Aortic smooth muscle cell (primary cell): ENCODE data around the gene GPR152. TPM values are rescaled to one million over a fixed set of nuclear protein-coding genes. Genes with fewer than 3 reads are reported as not detected.

Experiments used
- total RNA-seq: library from RNA; depleted of rRNA; stranded (reverse); fragments of >200 nt; gene quantifications from 2 replicates; pipeline ENCODE4 v1.2.3, GENCODE V29; 2014

Gene GPR152
- total RNA-seq = not detected in 2 replicates

GRCh38 chr11:67452141-67452952 is at the start of gene GPR152:
Gene GPR152 (minus strand): TSS chr11:67452729. CDS start chr11:67452724, 5 bp downstream.

GRCh38 chr11:67482827-67483798 is 30.6 kb upstream of the GPR152 start, which contains the start of gene AIP:
Gene AIP (plus strand): TSS chr11:67483026. CDS start chr11:67483159, 133 bp downstream.

GRCh38 chr11:67468759-67469507 is 16.4 kb upstream of the GPR152 start, which contains the start of gene TMEM134:
Gene TMEM134 (minus strand): TSS chr11:67469251. CDS start chr11:67469192, 59 bp downstream.

GRCh38 chr11:67455054-67455453 is 2.5 kb upstream of the GPR152 start, which contains the start of gene CABP4:
Gene CABP4 (plus strand): TSS chr11:67455354. CDS start chr11:67455424, 70 bp downstream.

GRCh38 chr11:67437082-67437808 is 15.3 kb downstream of the GPR152 start, which contains the start of gene PTPRCAP:
Gene PTPRCAP (minus strand): TSS chr11:67437682. CDS start chr11:67437619, 63 bp downstream.

GRCh38 chr11:67428052-67429001 is 24.2 kb downstream of the GPR152 start, which contains the start of gene RPS6KB2:
Gene RPS6KB2 (plus strand): TSS chr11:67428494. CDS start chr11:67428546, 52 bp downstream.

GRCh38 chr11:67415501-67416304 is 36.8 kb downstream of the GPR152 start, which contains the start of gene CARNS1:
Gene CARNS1 (plus strand): TSS chr11:67415678. CDS start chr11:67416200, 522 bp downstream.

GRCh38 chr11:67401495-67402191 is 50.9 kb downstream of the GPR152 start, which contains the start of gene PPP1CA:
Gene PPP1CA (minus strand): TSS chr11:67401858. CDS start chr11:67401782, 76 bp downstream.

Other genes with a start within 250 kb of the GPR152 start
- 26.0 and 31.7 TPM in 2 replicates for gene GRK2, start 186.3 kb downstream of the GPR152 start, total RNA-seq
- gene ANKRD13D, start 163.4 kb downstream of the GPR152 start, total RNA-seq = 46.2 and 58.3 TPM in 2 replicates
- gene SSH3, start 149.2 kb downstream of the GPR152 start, total RNA-seq = 8.9 and 11.1 TPM in 2 replicates
- 38.7 and 39.3 TPM in 2 replicates for gene POLD4, start 99.2 kb downstream of the GPR152 start, total RNA-seq
- gene CLCF1, start 79.1 kb downstream of the GPR152 start, total RNA-seq = 4.7 and 7.7 TPM in 2 replicates
- gene RAD9A, start 60.7 kb downstream of the GPR152 start, total RNA-seq = 5.2 and 5.8 TPM in 2 replicates
- 146 and 165 TPM in 2 replicates for gene PPP1CA, start 50.9 kb downstream of the GPR152 start, total RNA-seq
- not detected in 2 replicates for gene TBC1D10C, start 48.6 kb downstream of the GPR152 start, total RNA-seq
- 0.13 and 0.75 TPM in 2 replicates for gene CARNS1, start 37.1 kb downstream of the GPR152 start, total RNA-seq
- gene RPS6KB2, start 24.2 kb downstream of the GPR152 start, total RNA-seq = 42.8 and 53.8 TPM in 2 replicates
- 0.25 and 0.26 TPM in 2 replicates for gene PTPRCAP, start 15.0 kb downstream of the GPR152 start, total RNA-seq
- gene CORO1B, start 9.3 kb downstream of the GPR152 start, total RNA-seq = 128 and 130 TPM in 2 replicates
- 0.19 and 0.26 TPM in 2 replicates for gene CABP4, start 2.6 kb upstream of the GPR152 start, total RNA-seq
- 20.5 and 21.1 TPM in 2 replicates for gene TMEM134, start 16.5 kb upstream of the GPR152 start, total RNA-seq
- 87.0 and 102 TPM in 2 replicates for gene AIP, start 30.3 kb upstream of the GPR152 start, total RNA-seq
- 28.8 and 41.4 TPM in 2 replicates for gene PITPNM1, start 52.6 kb upstream of the GPR152 start, total RNA-seq
- 15.4 and 16.2 TPM in 2 replicates for gene CDK2AP2, start 55.4 kb upstream of the GPR152 start, total RNA-seq
- gene CABP2, start 70.7 kb upstream of the GPR152 start, total RNA-seq = not detected in 2 replicates
- gene GSTP1, start 131.1 kb upstream of the GPR152 start, total RNA-seq = 1,013 and 1,126 TPM in 2 replicates
- 164 and 209 TPM in 2 replicates for gene NDUFV1, start 154.2 kb upstream of the GPR152 start, total RNA-seq
- 5.1 and 7.3 TPM in 2 replicates for gene NUDT8, start 177.2 kb upstream of the GPR152 start, total RNA-seq
- not detected in 2 replicates for gene TBX10, start 187.0 kb upstream of the GPR152 start, total RNA-seq
- gene ACY3, start 198.0 kb upstream of the GPR152 start, total RNA-seq = not detected in 2 replicates
- not detected in 2 replicates for gene ALDH3B2, start 221.9 kb upstream of the GPR152 start, total RNA-seq